Activated naive CD4-positive, alpha-beta T cell treated with anti-CD3 and anti-CD28 coated beads for 36 hours (primary cell): ENCODE results near the gene DEDD2. TPM values are rescaled to one million over a fixed set of nuclear protein-coding genes. Genes with fewer than 3 reads are reported as not detected.

Experiments
- CTCF ChIA-PET: fragments of 350-600 bp; sonication (Branson Sonifier 250); formaldehyde crosslinking; loops from one replicate; lab custom pipeline; 2021; ENCODE audit warnings: antibody characterized with exemption; lab: Charles Lee
- DNase-seq: peaks from one replicate; pipeline ENCODE4 v3.0.0-alpha.2; 2020
- H3K27ac Mint-ChIP-seq: one replicate; pipeline ENCODE4 v1.8.0; 2021; ENCODE audit warnings: mild to moderate bottlenecking, mixed read lengths
- H3K27me3 Mint-ChIP-seq: one replicate; pipeline ENCODE4 v1.8.0; 2021; ENCODE audit warnings: low read depth, mixed read lengths
- H3K36me3 Mint-ChIP-seq: one replicate; pipeline ENCODE4 v1.8.0; 2021; ENCODE audit warnings: low read depth, mixed read lengths
- H3K4me1 Mint-ChIP-seq: one replicate; pipeline ENCODE4 v1.8.0; 2021; ENCODE audit warnings: low read depth, mixed read lengths
- H3K4me3 Mint-ChIP-seq: one replicate; pipeline ENCODE4 v1.8.0; 2021; ENCODE audit warnings: mild to moderate bottlenecking, moderate library complexity, mixed read lengths
- H3K9me3 Mint-ChIP-seq: one replicate; pipeline ENCODE4 v1.8.0; 2021; ENCODE audit warnings: mixed read lengths
- intact Hi-C: fragments of 100-400 bp; cut with micrococcal nuclease; formaldehyde crosslinking; loops from one replicate; pipeline ENCODE4 v1.15.1; 2023
- total RNA-seq, 2 experiments: library from RNA; stranded (reverse); gene quantifications; one replicate each; pipeline ENCODE4 v1.2.3, GENCODE V29; 2021

DEDD2 gene
- total RNA-seq, 2 experiments from 2014 or later, result 24.8 to 26.0 TPM

DNA sequence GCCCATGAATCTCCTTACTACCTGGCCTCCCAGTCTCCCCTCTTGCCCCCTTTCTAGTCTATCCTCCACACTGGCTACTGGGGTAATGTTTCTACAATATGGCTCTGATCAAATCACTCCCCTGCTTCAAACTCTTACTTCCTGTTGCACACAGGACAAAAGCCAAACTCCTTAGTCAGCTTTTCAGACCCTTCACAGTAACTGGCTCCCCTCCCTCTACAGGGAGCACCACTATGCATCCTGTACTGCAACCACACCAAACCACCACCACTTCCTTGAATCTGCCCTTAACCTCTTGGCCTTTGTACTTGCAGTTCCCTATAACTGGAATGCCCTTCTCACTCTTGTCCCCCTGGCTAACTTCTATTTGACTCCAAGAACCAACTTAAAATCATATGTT is 32.2 kb downstream of the DEDD2 start:
- intact Hi-C loops, result no loop called here
- DNase-seq, result no peak
- Mint-ChIP-seq H3K4me3 (no peak overlapping the region), H3K27ac (no peak overlapping the region), H3K36me3 (no peaks in the 10 kb centered on the region), H3K27me3 (no peaks in the 10 kb centered on the region), H3K9me3 (no peaks in the 10 kb centered on the region), H3K4me1 (peaks cover 20% of the 10 kb centered on the region)
- CTCF ChIA-PET, result interaction anchor here (0.7 to 6.8 kb wide), 15 partner anchors 9 to 154 kb away, joined by 3 to 70 read pairs (median 4); partner anchors contain the start of gene POU2F2

DNA sequence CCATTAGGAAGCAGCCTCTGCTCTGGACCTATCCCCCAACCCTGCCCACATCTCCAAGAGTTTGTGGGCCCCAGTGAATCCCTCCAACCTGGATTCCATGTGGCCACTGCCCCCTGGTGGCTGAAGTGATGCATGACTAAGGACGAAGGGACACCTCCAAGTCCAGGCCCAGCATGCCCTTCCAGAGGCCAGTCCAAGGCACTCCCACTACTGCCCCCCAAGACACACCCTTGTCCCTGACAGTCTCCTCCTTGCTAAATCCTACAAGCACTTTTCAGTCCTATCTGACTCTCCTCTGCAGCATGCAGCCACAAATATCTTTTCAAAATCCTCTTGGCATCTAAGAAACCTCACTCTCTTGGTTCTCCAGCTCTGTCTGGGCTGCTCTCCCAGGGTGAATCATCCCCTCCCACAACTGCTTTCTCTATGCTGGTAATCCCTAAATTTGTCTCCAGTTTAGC is 33.0 kb downstream of the DEDD2 start:
- DNase-seq, result peak; percentile 86
- H3K27me3 Mint-ChIP-seq, result peaks cover 6% of the 10 kb centered on the region
- H3K36me3 Mint-ChIP-seq, result no peaks in the 10 kb centered on the region
- peaks cover 20% of the 10 kb centered on the region for H3K4me1 Mint-ChIP-seq
- H3K4me3 Mint-ChIP-seq, result no peak overlapping the region
- intact Hi-C loops, result loop anchor here (1.0 kb wide), 2 partner anchors 51 to 76 kb away; no protein-coding TSS in a partner anchor
- no peak overlapping the region for H3K27ac Mint-ChIP-seq
- CTCF ChIA-PET, result interaction anchor here (0.7 to 6.8 kb wide), 14 partner anchors 8 to 153 kb away, joined by 3 to 70 read pairs (median 4); partner anchors contain the start of gene POU2F2
- H3K9me3 Mint-ChIP-seq, result no peaks in the 10 kb centered on the region

DNA sequence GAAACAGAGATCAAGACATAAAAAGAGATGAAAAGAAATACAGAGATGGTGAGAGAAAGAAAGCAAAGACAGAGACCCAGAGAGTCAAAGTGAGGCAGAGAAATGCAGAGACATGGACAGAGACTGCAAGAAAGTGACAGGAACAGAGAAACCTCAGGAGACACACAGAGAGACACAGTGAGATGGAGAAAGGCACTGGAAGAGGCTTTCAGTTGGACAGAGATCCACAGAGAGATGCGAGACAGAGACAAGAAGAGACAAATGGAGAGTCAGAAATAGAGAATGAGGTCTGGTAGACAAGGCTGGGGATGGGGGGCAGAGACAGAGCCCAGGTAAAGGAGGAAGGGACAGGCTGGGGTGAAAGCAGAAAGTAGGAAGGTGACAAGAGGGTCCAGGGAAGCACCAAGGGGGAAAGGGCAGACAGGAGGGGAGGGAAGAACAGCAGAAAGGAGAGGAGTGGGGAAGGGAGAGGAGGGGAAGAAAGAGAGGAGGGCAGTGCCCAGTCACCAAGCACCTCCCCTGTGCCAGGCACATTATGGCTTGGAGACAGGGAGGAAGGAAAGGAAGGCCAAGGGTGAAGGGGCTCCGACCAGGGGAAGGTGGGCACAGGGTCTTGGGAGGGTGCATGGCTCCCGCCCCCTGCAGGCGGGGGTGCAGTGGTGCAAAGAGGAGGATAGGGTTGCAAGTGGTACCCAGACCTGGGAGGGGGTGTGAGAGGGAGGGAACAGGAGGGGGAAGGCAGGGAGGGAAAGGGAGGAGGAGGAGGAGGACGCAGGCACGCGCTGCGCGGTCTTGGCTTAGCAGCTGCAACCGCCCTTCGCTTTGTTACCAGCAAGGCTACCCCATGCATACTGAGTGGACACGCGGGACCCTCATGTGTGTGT is 38.4 kb downstream of the DEDD2 start:
- Mint-ChIP-seq H3K9me3 (no peaks in the 10 kb centered on the region), H3K27ac (no peak overlapping the region), H3K4me3 (no peak overlapping the region), H3K36me3 (no peaks in the 10 kb centered on the region), H3K27me3 (peaks cover 26% of the 10 kb centered on the region), H3K4me1 (peaks cover 14% of the 10 kb centered on the region)
- peak; percentile 15 for DNase-seq
- CTCF ChIA-PET, result interaction anchor here (0.7 kb wide), 1 partner anchor 301 kb away, joined by 4 read pairs; no protein-coding TSS in a partner anchor
- intact Hi-C loops, result loop anchor here (1.0 kb wide), 2 partner anchors 46 to 71 kb away; no protein-coding TSS in a partner anchor

DNA sequence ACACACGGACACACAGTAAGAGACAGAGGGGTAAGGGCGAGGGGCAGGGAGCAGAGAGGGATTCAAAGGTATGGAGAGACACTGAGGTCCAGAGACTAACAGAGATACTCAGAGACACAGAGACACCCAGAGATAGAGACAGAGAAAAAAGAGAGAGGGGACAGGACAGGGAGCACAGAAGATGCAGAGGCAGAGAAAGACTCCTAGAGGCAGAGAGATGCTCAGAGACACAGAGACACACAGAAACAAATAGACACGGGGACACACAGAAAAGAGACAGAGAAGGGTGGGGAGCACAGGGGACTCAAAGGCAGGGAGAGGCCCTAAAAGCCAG is 39.8 kb downstream of the DEDD2 start:
- Mint-ChIP-seq H3K4me1 (peaks cover 11% of the 10 kb centered on the region), H3K27me3 (peaks cover 26% of the 10 kb centered on the region), H3K4me3 (no peak overlapping the region), H3K9me3 (no peaks in the 10 kb centered on the region), H3K27ac (no peak overlapping the region), H3K36me3 (no peaks in the 10 kb centered on the region)
- CTCF ChIA-PET, result interaction anchor here (0.7 to 2.4 kb wide), 3 partner anchors 45 to 146 kb away, joined by 3 to 8 read pairs (median 3); partner anchors contain the start of gene POU2F2
- intact Hi-C loops, result loop anchor here (1.0 to 2.0 kb wide), 3 partner anchors 40 to 65 kb away; partner anchors contain the start of genes DEDD2 and GSK3A
- no peak for DNase-seq

DNA sequence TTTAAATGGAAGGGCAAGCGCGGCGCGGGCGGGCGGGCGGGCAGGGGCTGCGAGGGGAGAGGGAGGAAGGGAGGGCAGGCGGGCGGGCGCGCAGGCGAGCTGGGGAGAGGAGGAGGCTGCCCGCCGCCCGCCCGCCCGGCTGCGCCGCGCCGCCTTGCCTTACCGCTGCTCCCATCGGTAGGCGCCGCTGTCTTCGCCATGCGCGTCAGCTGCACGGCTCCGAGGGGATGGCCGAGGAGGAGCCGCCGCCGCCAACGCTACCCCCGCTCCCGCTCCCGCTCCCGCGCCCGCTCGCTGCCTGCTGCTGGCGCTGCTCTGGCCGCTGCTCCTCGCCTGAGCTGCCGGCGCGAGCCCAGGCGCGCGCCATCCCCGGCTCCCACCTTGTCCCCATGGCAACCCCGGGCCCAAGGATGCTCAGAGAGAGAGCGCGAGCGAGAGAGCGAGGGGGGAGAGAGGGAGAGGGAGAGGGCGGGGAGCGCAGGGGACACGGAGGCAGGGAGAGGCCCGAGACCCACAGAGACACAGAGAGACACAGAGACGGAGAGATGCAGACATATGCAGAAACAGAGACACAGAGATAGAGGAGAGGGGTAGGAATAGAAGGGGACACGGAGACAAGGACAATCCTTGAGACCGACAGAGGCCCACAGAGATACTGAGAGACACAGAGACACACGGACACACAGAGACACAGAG is 40.3 kb downstream of the DEDD2 start:
- intact Hi-C loops, result loop anchor here (1.0 to 2.0 kb wide), 2 partner anchors 40 to 66 kb away; partner anchors contain the start of genes DEDD2 and GSK3A
- Mint-ChIP-seq H3K9me3 (no peaks in the 10 kb centered on the region), H3K4me3 (no peak overlapping the region), H3K27ac (no peak overlapping the region), H3K27me3 (peaks cover 26% of the 10 kb centered on the region), H3K36me3 (no peaks in the 10 kb centered on the region), H3K4me1 (peaks cover 11% of the 10 kb centered on the region)
- CTCF ChIA-PET, result interaction anchor here (0.6 to 2.4 kb wide), 14 partner anchors 8 to 146 kb away, joined by 3 to 12 read pairs (median 4); partner anchors contain the start of genes PAFAH1B3 and POU2F2
- peak; percentile 83 for DNase-seq

DNA sequence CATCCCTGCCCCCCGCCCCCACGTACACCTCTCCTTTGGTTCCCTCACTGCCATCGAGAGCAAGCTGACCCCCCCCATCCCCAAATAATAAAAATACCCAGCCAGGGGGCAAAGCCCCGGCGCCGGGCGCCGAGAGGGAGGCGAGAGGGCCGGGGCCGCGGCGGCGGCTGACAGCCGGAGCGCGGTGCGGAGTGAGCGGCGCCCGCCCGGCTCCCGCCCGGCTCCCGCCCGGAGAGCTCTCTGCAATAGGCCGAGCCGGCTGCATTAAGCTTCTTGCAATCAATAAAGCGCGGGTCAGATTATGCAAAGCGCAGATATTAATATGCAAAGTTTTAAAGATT is 40.9 kb downstream of the DEDD2 start:
- Mint-ChIP-seq H3K36me3 (no peaks in the 10 kb centered on the region), H3K27me3 (peaks cover 26% of the 10 kb centered on the region), H3K27ac (no peak overlapping the region), H3K9me3 (no peaks in the 10 kb centered on the region), H3K4me3 (peak overlapping the region; percentile 81), H3K4me1 (peaks cover 11% of the 10 kb centered on the region)
- CTCF ChIA-PET, result interaction anchor here (0.6 to 2.4 kb wide), 13 partner anchors 8 to 147 kb away, joined by 3 to 12 read pairs (median 4); partner anchors contain the start of genes PAFAH1B3 and POU2F2
- intact Hi-C loops, result loop anchor here (2.0 kb wide), 1 partner anchor 66 kb away; the partner anchor contains the start of gene GSK3A
- no peak for DNase-seq

DNA sequence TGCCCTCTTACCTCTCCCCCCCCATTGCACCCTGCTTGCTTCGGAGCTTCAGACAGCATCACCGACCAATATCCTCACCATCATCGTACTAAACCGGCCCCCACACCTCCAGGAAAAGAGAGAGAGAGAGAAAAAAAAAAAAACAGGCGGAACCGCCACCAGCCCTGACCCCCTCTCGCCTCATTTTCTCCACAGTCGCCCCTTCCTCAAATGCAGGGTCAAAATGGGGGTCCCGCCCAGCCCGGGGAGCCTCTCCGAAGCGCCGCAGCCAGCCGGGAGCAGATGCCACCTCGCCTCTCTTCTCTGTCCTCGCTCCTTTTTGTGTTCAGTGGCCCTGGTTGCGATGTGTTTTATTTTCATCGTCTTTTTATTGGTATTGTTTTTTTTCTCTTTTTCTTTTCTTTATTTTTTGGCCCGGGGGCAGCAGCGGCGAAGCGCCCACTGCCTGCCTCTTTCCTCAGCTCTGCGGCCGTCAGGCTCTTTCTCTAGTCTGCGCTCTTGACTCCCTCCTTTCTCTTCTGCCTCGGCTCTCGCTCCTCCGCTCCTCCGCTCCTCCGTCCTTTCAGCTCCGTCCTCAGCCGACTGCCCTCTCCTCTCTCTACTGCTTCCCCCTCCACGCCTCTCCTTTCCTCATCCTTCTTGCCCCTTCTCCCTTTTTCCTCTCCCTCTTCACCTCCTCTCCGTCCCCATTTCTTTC is 41.4 kb downstream of the DEDD2 start:
- Mint-ChIP-seq H3K9me3 (no peaks in the 10 kb centered on the region), H3K36me3 (no peaks in the 10 kb centered on the region), H3K27me3 (peaks cover 26% of the 10 kb centered on the region), H3K4me1 (peaks cover 11% of the 10 kb centered on the region), H3K27ac (no peak overlapping the region), H3K4me3 (peak overlapping the region; percentile 81)
- intact Hi-C loops, result loop anchor here (2.0 kb wide), 1 partner anchor 67 kb away; the partner anchor contains the start of gene GSK3A
- CTCF ChIA-PET, result interaction anchor here (0.6 to 2.4 kb wide), 15 partner anchors 9 to 147 kb away, joined by 3 to 12 read pairs (median 4); partner anchors contain the start of genes PAFAH1B3 and POU2F2
- peak; percentile 10 for DNase-seq

DNA sequence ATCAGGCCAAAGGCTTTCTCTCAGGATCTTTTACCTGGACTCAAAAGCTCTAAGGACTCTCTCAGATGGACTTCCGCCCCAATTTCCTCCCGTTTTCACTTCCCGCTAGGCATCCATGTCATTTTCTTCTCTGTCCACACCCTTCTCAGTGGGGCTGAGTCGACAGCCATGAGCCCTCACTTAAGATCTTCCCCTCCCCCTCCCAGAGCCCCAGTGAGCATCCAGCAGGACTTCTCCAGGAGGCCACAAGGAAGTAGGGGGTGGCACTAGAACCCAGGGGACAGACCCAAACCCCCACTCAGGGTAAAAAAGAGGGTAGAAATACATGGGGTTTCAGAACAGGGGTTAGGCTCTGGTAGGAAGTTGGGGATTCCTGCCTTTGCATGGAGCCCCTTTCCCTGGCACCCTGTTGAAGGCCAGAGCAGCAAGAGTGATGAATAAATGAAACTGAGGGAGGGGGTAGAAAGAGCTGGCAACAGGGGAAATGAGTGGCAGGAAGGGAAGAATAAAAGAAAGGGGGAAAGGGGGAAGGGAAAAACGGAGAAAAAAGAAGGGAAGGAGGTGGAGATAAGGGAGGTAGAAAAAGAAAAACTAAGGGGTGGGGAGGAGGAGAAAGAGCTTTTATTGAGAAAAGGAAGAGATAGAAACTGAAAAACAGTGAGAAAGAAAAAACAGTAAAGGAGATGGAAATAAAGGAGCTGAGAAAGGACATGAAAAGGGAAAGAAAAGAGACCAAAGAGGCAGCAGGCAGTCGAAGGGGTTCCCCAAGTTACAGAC is 42.3 kb downstream of the DEDD2 start:
- Mint-ChIP-seq H3K9me3 (no peaks in the 10 kb centered on the region), H3K27ac (no peak overlapping the region), H3K4me3 (peak overlapping the region; percentile 81), H3K27me3 (peaks cover 26% of the 10 kb centered on the region), H3K36me3 (no peaks in the 10 kb centered on the region), H3K4me1 (peaks cover 11% of the 10 kb centered on the region)
- DNase-seq, result no peak
- intact Hi-C loops, result no loop called here
- CTCF ChIA-PET, result interaction anchor here (0.7 to 2.4 kb wide), 6 partner anchors 10 to 140 kb away, joined by 3 to 12 read pairs (median 6); partner anchors contain the start of gene POU2F2

DNA sequence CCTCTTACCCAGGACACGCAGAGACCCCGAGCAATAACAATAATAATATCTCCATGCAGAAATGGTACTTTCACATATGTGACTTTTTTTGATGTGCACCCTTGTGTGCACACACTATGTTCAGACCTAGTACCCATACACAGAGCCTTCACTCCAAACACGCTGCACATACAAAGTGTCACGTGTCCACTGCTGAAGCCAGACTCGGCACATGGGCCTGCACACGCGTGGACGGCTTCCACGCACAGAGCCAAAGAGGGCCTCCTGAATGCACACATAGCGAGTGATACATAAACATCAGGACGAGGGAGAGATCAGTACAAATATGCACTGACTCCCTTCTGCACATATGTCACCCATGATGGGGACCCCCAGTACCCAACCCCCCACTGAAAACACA is 43.3 kb downstream of the DEDD2 start:
- DNase-seq, result no peak
- H3K27ac Mint-ChIP-seq, result no peak overlapping the region
- CTCF ChIA-PET, result no interaction called here
- H3K9me3 Mint-ChIP-seq, result no peaks in the 10 kb centered on the region
- intact Hi-C loops, result no loop called here
- H3K4me3 Mint-ChIP-seq, result no peak overlapping the region
- H3K27me3 Mint-ChIP-seq, result peaks cover 21% of the 10 kb centered on the region
- H3K36me3 Mint-ChIP-seq, result no peaks in the 10 kb centered on the region
- H3K4me1 Mint-ChIP-seq, result peaks cover 11% of the 10 kb centered on the region

DNA sequence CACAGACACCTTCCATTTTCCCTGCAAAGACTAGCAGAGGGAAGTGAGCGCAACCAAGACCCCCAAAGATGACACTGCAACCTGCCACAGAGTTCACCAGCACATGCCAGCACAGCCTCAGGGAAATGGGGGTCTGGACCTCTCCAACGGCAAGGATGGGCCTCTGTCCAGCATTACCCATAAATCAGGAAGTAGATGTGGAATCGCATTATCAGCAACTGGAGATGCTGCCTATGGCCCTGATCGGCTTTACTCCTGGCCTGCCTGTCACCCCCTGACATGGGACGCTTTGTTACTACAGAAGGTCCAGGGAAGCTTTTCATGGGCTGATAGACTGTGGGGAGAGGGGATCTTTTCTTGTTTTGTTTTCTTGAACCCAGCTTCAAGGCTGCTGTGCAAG is 43.8 kb downstream of the DEDD2 start:
- no peaks in the 10 kb centered on the region for H3K9me3 Mint-ChIP-seq
- intact Hi-C loops, result no loop called here

DNA sequence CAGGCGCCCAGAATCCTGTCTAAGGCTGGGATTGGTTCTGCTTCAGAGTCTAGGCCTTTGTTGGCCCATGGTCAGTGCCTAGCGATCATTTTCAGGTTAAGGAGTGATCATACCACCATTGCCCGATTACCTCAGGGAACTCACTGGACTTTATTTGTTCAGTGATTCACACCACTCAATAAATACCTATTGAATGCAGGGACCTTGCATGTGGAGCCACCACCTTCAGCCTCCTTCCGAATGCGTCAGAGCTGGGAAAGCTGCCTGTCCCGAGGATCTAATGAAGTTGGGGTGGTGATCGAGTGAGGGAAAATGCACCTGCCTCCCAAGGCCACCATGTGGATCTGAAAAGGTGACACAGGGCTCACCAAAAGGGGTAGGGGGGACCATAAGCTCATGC is 45.2 kb downstream of the DEDD2 start:
- DNase-seq, result no peak
- CTCF ChIA-PET, result no interaction called here
- peaks cover 21% of the 10 kb centered on the region for H3K27me3 Mint-ChIP-seq
- H3K4me1 Mint-ChIP-seq, result peaks cover 11% of the 10 kb centered on the region
- no peaks in the 10 kb centered on the region for H3K9me3 Mint-ChIP-seq
- no peaks in the 10 kb centered on the region for H3K36me3 Mint-ChIP-seq
- no peak overlapping the region for H3K27ac Mint-ChIP-seq
- intact Hi-C loops, result no loop called here
- no peak overlapping the region for H3K4me3 Mint-ChIP-seq

More for the DNA sequence above, 43.8 kb downstream of the DEDD2 start:
- Mint-ChIP-seq H3K27ac (no peak overlapping the region), H3K27me3 (peaks cover 21% of the 10 kb centered on the region), H3K4me1 (peaks cover 11% of the 10 kb centered on the region), H3K4me3 (no peak overlapping the region), H3K36me3 (no peaks in the 10 kb centered on the region)
- no peak for DNase-seq
- CTCF ChIA-PET, result no interaction called here
